NCI-H146 (cell line): ENCODE data around the gene MUC20.
"Not testable (repeated sequence)": the region's sequence is repeated elsewhere in the genome, so short reads cannot be mapped to it uniquely, and the experiment has no call there.

Experiments used
- DNase-seq: peaks from one replicate; lab custom pipeline; 2025; lab: John Stamatoyannopoulos, UW

The MUC20 gene

DNA sequence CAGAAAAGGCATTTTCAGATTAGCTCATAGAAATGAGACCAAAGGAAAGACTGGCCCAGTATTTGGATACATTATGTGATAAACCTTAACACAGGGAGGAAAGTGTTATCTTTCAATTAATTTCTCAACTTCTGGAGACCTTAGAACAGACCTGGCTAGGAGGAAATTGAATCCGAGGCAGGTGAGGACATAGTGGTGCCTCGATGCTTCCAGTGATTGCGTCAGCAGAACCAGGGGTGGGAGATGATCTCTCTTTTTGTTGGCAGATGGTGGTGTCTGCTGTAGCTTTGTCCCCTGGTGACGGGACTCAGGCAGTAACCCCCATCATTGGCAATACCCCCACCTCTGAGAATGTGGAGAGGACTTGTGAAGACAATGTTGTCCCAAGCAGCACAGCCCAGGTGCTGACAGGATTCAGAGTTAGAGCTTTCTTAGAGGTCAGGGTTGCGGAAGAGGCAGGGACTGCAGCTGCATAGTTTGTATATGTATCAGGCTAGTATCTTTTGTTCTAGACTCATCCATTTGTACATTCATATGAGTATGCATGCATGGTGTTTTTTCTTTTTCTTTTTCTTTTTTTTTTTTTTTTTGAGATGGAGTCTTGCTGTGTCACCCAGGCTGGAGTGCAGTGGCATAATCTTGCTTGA lies 27.9 kb upstream of the MUC20 start:
- DNase-seq = no peak

DNA sequence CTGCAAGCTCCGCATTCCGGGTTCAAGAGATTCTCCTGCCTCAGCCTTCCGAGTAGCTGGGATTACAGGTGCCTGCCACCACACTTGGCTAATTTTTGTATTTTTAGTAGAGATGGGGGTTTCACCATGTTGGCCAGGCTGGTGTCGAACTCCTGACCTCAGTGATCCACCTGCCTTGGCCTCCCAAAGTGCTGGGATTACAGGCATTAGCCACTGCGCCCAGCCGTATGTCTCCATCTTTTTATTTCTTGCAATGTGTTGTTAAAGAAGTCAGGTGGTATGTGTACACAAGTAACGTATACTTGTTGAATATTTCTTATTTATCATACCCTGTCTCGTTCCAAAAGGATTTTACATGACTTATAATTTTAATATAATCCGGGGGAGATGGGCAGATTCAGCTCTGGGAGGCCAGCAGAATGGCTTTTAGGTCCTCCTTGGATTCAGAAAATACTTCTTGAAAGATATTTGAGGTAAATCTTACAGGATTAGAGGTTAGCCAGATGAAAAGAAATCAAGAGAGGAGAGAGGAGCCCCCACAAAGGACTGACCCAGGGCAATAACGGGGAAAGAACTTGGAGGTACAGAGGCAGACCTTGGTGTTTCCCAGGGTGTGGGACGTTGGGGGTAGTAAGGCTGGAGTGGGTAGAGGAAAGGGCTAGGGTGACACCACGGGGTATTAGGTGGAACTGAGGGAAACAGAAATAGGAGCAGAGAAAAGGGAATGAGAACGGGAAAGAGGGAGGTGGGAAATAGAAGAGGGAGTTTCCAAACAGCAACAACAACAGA lies 27.2 kb upstream of the MUC20 start:
- no peak for DNase-seq

DNA sequence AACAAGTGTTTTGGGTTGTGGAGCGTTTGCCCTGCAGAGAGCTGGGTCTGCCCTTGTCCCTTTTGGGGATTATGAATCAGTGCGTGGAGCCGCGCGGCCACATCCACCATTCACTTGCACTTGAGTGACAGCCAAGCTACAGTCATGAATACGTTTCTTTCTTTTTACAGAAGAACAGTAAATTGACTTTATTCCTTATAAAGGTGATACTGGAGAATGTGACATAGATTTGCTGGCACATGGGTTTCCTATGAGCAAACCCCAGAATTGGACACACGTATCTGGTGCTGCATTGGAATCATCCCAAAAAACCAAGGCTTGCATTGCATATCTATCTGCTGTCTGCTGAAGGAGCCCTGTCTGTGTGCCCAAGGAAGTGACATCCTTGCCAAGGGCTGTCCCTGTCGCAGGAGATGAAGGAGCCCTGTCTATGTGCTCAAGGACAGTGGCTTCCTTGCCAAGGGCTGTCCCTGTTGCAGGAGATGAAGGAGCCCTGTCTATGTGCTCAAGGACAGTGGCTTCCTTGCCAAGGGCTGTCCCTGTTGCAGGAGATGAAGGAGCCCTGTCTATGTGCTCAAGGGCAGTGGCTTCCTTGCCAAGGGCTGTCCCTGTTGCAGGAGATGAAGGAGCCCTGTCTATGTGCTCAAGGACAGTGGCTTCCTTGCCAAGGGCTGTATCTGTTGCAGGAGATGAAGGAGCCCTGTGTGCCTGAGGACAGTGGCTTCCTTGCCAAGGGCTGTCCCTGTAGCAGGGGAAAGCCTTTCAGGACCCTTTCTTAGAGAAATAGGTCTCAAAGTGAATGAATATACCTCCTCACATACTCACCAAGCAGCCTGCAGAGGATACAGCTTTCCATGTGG lies 26.3 kb upstream of the MUC20 start:
- not testable (repeated sequence) for DNase-seq

DNA sequence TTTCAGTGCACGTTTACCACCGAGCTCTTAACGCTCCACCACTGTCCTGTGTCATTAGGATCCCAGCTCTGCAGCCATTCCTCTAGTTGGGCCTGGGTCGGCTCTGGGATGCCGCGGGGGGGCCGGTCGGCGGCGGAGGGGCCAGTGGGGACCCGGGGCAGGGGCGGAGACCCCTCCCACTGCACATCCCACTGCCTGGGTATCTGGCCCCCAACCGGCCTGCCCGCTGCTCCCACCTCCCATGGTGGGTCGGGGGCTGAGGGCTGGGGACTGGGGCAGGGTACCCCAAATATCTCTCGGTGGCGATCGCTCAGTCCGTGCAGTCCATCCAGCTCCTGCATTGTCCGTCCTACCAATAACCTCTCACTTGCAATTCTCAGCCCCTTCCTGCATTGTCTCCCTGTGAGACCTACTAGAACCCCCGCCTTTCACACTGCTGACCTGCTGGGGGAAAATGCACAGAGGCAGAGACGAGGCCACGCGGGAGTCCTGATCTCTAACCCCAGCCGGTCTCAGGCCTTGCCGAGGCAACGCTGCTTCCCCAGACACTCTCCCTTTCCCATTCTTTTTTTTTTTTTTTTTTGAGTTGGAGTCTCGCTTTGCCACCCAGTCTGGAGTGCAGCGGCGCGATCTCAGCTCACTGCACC lies 24.0 kb upstream of the MUC20 start:
- DNase-seq = no peak

DNA sequence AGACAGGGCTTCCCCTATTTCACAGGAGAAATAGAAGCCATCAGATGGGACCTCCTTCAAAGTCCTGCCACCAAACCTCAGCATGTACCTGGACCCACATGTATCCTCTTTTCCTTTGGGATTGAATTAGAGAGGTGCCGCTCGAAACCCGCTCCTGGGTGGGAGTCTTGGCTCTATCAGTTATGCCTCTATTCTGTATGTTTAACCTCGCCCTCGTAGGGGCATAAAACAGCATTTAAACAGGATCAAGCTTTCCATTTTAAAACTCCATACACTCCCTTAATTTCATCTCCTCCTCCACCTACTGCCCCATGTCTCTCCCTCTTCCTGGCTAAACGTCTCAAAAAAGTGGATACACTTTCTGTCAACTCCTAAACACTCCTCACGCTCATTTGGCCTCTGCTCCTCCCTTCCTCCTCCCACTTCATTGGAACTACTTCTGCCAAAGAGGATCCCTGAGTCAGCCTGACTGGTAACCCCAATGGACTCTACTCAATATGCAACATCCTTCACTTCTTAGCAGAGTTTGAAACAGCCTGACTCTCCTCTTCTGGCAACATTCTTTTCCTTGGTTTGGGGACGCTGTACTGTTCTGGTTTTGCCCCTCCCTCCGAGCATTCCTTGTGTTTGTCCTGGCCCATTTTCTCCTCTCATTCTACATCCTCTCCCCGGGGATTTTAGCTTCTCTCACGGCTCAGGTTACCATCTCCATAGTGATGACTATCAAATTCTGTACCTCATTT lies 23.0 kb upstream of the MUC20 start:
- DNase-seq = no peak

DNA sequence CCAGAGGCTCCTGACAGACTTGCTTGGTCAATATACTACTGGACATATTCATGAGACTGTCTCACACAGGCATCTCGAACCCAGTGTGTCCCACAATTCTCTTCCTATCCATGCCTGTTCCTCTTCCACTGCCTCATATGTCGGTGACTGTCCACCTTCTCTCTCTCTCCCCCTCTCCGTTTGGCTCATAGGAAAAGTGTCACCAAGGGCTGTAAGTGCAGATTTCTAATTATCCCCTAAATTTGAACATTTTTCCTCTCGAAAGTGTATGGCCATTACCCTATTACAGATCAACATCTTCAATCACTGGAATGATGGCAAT lies 22.5 kb upstream of the MUC20 start:
- DNase-seq = no peak

DNA sequence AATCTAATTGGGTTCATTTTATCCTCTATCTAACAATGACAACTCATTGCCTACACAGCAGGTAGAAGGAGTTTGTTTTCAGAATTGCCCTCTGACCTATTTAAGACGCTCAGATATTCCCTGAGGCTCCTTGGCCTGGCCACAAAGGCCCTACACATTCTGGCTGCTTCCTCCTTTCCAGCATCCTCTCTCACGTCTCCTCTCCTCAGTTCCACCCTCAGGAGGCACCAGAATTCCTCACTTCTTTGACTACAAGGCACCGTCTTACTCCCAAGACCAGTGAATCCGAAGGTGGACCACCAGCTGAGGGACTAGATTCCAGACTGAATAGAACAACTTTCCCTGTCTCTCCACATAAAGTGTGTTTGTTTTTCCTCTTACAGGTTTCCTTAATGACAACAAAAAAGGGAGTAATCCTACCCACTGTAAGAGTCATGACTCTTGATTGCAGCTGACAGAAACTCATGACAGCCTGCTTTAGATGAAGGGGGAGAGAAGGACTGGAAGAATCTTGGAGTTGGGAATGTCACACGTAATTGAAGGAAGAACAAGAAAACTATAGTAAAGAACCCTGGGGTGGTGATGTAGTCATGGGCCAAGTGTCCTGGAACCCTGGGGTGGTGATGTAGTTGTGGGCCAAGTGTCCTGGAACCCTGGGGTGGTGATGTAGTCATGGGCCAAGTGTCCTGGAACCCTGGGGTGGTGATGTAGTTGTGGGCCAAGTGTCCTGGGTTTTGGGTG lies 22.0 kb upstream of the MUC20 start:
- no peak for DNase-seq

DNA sequence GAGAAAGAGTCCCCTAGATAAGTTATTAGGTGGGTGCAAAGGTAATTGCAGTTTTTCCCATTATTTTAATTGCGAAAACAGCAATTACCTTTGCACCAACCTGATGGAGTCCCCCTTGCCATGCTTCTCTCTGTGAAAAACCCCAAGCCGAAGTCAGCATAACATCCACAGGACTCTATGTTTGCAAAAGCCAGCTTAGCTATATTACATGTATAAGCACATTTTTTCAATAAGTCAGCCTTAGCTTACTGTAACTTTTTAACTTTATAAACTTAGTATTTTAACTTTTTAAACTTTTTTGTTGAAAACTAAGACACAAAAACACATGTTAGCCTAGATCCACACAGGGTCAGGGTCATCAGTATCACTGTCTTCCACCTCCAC lies 21.4 kb upstream of the MUC20 start:
- no peak for DNase-seq

DNA sequence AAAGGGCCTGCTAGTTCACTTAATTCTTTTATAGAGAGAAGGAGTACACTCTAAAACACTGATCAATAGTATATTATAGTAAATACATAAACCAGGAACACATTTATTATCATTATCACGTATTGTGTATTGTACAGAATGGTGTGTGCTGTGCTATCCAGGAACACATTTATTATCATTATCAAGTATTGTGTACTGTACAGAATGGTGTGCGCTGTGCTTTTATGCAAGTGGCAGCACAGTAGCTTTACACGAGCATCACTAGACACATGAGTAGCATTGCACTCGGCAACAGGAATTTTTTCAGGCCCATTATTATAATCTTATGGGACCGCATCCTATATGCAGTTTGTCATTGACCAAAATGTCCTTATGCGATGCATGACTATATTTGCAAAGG lies 20.9 kb upstream of the MUC20 start:
- no peak for DNase-seq

DNA sequence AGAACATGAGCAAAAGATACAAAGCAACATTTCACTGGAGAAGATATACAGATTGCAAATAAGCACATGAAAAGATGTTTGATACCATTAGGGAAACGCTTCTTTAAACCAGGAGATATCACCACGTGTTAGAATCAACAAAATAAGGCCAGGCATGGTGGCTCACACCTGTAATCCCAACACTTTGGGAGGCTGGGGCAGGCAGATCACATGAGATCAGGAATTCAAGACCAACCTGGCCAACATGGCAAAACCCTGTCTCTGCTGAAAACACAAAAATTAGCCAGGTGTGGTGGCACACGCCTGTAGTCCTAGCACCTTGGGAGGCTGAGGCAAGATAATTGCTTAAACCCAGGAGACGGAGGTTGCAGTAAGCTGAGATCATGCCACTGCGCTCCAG lies 20.5 kb upstream of the MUC20 start:
- no peak for DNase-seq

DNA sequence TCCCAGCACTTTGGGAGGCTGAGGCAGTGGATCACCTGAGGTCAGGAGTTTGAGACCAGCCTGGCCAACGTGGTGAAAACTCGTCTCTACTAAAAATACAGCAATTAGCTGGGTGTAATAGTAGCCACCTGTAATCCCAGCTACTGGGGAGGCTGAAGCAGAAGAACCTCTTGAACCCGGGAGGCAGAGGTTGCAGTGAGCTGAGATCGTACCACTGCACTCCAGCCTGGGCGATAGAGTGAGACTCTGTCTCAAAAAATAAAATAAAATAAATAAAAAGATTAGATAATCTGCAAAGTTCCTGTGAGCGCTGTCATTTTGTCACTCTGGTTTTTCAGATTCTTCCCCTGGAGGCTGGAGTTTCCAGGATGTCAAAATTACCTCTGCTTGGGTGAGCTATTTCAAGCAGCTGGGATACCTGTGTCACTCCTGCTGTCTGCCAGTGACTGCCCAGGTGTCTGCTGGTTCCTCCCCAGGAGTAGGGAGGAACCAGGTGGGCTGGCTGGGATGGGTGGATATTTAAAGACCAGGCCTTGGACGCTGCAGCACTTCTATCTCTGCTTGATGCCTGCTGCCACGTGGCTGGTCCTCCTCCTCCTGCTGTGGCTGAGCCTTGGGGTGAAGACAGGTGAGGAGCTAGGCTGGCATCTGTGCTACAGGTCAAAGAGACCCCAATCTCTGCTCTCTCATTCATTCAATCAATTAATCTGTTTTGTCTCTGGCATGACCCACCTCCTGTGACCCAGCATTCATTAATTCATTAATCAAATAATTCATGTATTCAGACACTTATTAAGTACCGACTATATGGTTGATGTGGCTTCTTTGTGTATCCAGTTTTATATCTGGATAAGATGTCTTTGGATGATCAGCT lies 19.5 kb upstream of the MUC20 start:
- no peak for DNase-seq

DNA sequence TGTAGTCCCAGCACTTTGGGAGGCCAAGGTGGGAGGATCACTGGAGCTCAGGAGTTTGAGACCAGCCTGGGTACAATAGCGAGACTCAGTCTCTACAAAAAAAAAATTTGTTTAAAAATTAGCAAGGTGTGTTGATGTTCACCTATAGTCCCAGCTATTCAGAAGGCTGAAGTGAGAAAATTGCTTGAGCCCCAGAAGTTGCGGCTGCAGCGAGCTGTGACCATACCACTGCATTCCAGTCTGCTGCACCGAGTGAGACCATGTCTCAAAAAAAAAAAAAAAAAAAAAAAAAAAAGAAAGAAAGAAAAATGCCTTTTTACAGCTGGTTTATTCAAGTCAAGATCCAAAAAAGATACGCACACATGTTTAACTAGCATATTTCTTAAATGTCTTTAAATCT lies 17.0 kb upstream of the MUC20 start:
- no peak for DNase-seq

DNA sequence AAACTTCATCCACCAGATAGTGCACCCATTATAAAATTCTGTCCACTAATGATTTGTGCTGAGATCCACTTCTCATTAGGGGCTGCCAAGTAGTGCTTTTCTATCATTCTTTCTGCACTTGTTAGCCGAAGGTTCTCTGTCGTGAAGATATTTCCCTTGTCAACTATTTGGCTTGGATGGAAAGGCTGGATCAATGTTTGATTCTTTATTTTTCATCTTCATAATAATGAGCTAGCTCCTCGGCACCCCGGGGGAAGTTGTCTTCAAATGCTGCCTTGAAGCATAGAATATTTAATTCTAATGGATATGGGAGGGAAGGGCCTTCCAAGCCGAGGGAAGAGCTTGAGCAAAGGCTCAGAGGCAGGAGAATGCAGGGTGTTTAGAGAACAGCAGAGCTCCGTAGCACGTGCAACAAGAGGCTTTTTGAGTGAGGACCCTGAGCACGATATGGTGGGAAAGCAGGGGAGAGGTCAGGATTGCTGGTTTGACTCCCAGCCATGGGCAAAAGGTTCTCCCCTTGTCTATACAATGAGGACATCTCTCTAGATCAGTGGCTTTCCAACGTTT lies 16.3 kb upstream of the MUC20 start:
- DNase-seq = no peak

DNA sequence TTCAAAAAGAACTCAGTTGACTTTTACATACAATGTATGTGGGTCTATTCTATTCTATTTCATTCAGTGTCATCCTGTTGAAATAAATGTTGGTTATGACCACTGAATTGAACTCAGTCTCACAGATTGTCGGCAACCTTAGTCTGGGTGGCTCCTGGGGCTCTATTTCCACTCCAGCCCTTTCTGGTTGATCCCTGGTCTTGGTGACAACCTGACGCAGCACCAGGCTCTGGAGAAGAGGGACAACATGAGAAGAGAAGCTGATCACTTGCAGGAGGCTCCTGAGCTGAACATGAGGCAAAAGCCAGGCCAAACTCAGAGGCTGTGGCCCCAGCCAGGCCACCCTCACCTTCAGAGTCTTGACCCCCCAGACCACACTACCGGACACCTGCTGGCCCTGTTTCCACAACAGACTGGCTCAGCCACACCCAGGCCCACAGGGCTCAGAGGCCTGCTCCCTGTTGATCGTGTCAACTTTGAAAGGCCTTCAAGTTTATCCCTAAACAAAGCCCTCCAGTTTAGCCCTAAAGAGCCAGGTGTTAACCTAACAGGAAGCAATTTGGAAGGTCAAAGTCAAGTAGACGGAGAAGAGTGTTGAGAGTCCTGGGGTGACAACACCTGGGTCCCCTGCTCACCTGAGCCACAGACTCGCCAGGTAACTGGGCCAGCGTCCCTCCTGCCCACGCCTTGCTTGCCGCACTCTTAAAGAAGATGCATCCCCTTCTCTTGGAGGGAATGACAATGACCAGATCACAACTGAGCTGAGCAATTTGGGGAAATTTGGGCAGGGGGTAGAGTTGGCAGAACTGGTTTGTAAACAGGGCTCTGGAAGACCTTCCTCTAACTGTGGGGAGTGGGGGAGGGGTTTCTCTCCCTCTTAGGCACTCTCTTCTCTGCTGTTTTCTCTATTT lies 15.4 kb upstream of the MUC20 start:
- DNase-seq = no peak

DNA sequence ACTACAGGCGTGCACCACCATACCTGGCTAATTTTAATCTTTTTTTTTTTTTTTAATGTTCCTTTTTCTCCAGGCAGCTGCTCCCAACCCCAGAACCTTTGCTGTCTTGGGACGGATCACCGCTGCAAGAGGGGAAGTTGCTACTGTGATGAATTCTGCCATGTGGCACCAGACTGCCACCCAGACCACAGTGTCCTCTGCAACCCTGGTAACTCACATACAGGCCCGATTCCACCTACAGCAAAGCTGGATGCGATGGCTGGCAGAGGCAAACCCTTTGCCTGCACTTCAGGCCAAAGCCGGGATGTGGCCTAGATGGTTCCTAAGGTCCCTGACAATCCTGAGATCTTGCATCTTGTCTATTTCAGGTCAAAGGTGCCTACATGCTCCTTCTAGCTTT lies 12.7 kb upstream of the MUC20 start:
- no peak for DNase-seq

DNA sequence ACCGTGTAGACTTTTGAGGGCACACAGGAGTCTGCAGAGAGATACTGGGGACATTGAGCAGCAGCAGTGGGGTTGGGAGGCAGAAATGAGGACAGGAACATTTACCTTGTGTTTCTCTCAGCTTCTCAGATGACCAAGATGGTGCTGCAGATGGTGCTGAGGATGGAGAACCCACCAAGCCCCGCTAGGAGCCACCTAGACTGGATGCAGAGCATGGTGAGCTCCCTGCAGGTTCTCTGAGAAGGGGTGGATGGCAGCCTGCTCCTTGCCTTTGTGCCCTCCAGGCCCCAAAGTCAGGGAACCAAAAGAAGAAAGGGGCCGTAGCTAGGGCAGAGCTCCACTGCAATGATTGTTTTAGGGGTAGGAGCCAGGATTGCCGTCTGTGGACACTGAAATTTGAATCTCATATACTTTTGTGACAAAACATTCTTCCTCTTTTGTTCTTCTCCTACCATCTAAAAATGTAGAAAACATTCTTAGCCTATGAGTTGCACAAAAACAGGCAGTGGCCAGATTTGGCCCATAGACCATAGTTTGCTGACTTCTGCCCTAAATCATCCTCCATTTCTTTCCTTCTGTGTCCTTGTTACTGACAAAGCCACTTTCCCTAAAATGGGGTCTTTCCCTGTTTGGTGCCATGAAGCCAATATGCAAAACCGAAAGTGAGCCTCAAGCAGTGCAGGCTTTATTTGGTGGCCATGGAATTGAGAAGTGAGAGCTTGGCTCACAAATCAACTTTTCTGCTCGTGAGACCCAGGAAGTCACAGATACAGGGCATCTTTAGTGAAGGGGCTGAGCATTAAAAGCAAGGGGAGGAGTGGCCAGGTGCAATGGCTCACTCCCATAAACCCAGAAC lies 11.9 kb upstream of the MUC20 start:
- no peak for DNase-seq

DNA sequence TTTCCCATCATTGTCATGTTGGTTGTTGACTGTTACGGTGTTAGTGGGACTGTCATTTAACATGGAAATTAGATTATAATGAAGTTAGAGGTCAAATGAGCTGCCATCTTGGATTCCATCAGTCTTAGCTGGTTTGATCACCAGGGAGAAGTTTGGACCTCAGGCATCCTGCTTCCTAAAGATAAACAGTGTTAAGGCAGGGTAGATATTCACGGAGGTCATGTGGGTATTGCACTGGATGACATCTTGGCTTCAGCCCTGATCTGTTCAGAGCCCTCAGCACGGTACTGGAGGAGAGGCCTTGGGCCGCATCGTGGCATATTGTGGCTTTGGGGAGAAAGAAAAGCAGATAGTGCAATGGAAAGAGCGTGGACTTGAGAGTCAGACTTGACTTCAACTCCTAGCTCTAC lies 11.1 kb upstream of the MUC20 start:
- DNase-seq = no peak
